IgD-negative memory B cell (primary cell): ENCODE measurements around the gene PEX7. TPM values are rescaled to one million over a fixed set of nuclear protein-coding genes. Genes with fewer than 3 reads are reported as not detected.
"Not testable (repeated sequence)": the region's sequence is repeated elsewhere in the genome, so short reads cannot be mapped to it uniquely, and the experiment has no call there.

ENCODE experiments used
- H3K27ac Mint-ChIP-seq, 3 donors: one replicate each; pipeline ENCODE4 v1.8.0; 2020 to 2022; ENCODE audit warnings: mild to moderate bottlenecking in 3 of 3, mixed read lengths in 3 of 3, moderate library complexity in 1 of 3
- H3K27me3 Mint-ChIP-seq: one replicate; pipeline ENCODE4 v1.8.0; 2021; ENCODE audit warnings: mixed read lengths
- H3K36me3 Mint-ChIP-seq: one replicate; pipeline ENCODE4 v1.8.0; 2020; ENCODE audit warnings: mild to moderate bottlenecking, mixed read lengths
- H3K4me1 Mint-ChIP-seq, 3 donors: one replicate each; pipeline ENCODE4 v1.8.0; 2020 to 2022; ENCODE audit warnings: mixed read lengths in 3 of 3, mild to moderate bottlenecking in 1 of 3
- H3K4me3 Mint-ChIP-seq, 4 donors: one replicate each; pipeline ENCODE4 v1.8.0; 2020 to 2022; ENCODE audit warnings: mild to moderate bottlenecking in 4 of 4, mixed read lengths in 4 of 4, moderate library complexity in 3 of 4
- H3K9me3 Mint-ChIP-seq, 3 donors: one replicate each; pipeline ENCODE4 v1.8.0; 2020 to 2021; ENCODE audit warnings: mixed read lengths in 3 of 3, mild to moderate bottlenecking in 1 of 3
- polyA plus RNA-seq: library from polyadenylated mRNA; unstranded; fragments of 300-500 nt; fragmentation: Illumina TruSeq; gene quantifications from one replicate; pipeline ENCODE4 v1.2.3, GENCODE V29; 2021

PEX7 gene
- polyA plus RNA-seq, 1 donor from 2014 or later: 5.6 TPM

GRCh38 chr6:136784910-136785746 is 37.3 kb upstream of the PEX7 start:
- Mint-ChIP-seq H3K36me3 (peaks cover 4% of the 10 kb centered on the region), H3K9me3 (peaks cover 0 to 2% (median 0%) of the 10 kb centered on the region in 3 donors), H3K27me3 (no peaks in the 10 kb centered on the region), H3K4me1 (peaks cover 47 to 58% (median 57%) of the 10 kb centered on the region in 3 donors), H3K27ac (peak overlapping the region; percentile 73 to 99 (median 93)), H3K4me3 (peak overlapping the region; percentile 76 to 99 (median 88))

GRCh38 chr6:136786658-136787057 is 35.7 kb upstream of the PEX7 start:
- Mint-ChIP-seq H3K36me3 (peaks cover 4% of the 10 kb centered on the region), H3K27ac (peak overlapping the region in 1 of 3 donors; percentile 93), H3K4me1 (peaks cover 47 to 64% (median 63%) of the 10 kb centered on the region in 3 donors), H3K27me3 (no peaks in the 10 kb centered on the region), H3K9me3 (peaks cover 0 to 2% (median 0%) of the 10 kb centered on the region in 3 donors), H3K4me3 (no peak overlapping the region)

- Mint-ChIP-seq H3K4me1 (peaks cover 41 to 59% (median 59%) of the 10 kb centered on the region in 3 donors), H3K27me3 (no peaks in the 10 kb centered on the region), H3K27ac (peak overlapping the region; percentile 24 to 91 (median 86)), H3K4me3 (peak overlapping the region; percentile 35 to 82 (median 74)), H3K9me3 (peaks cover 0 to 2% (median 0%) of the 10 kb centered on the region in 3 donors), H3K36me3 (peaks cover 4% of the 10 kb centered on the region)
Measured at GRCh38 chr6:136787726-136788068, 34.7 kb upstream of the PEX7 start.

- peaks cover 4% of the 10 kb centered on the region for H3K36me3 Mint-ChIP-seq
- H3K4me1 Mint-ChIP-seq: peaks cover 42 to 61% (median 59%) of the 10 kb centered on the region in 3 donors
- H3K9me3 Mint-ChIP-seq: peaks cover 0 to 2% (median 0%) of the 10 kb centered on the region in 3 donors
- H3K27me3 Mint-ChIP-seq: no peaks in the 10 kb centered on the region
- H3K4me3 Mint-ChIP-seq: peak overlapping the region in 3 of 4 donors; percentile 70 to 82 (median 77)
- H3K27ac Mint-ChIP-seq: peak overlapping the region; percentile 24 to 91 (median 86)
Measured at GRCh38 chr6:136788069-136788902, 34.1 kb upstream of the PEX7 start.

GRCh38 chr6:136789440-136789839 is 33.0 kb upstream of the PEX7 start:
- not testable (repeated sequence) for H3K4me3 Mint-ChIP-seq, H3K9me3 Mint-ChIP-seq, H3K36me3 Mint-ChIP-seq, H3K27me3 Mint-ChIP-seq
- H3K27ac Mint-ChIP-seq: peak overlapping the region in 1 of 3 donors; percentile 71
- peaks cover 35 to 55% (median 51%) of the 10 kb centered on the region in 3 donors for H3K4me1 Mint-ChIP-seq

GRCh38 chr6:136790411-136791295 is 31.7 kb upstream of the PEX7 start:
- peak overlapping the region; percentile 82 to 95 (median 88) for H3K27ac Mint-ChIP-seq
- H3K4me1 Mint-ChIP-seq: peaks cover 23 to 45% (median 39%) of the 10 kb centered on the region in 3 donors

GRCh38 chr6:136791296-136792094 is 30.9 kb upstream of the PEX7 start:
- H3K4me1 Mint-ChIP-seq: peaks cover 18 to 39% (median 34%) of the 10 kb centered on the region in 3 donors
- H3K27me3 Mint-ChIP-seq: no peaks in the 10 kb centered on the region
- H3K36me3 Mint-ChIP-seq: no peaks in the 10 kb centered on the region
- H3K4me3 Mint-ChIP-seq: peak overlapping the region; percentile 86 to 97 (median 96)
- peaks cover 0 to 2% (median 0%) of the 10 kb centered on the region in 3 donors for H3K9me3 Mint-ChIP-seq
- peak overlapping the region; percentile 82 to 95 (median 88) for H3K27ac Mint-ChIP-seq

More at GRCh38 chr6:136790411-136791295, 31.7 kb upstream of the PEX7 start:
- peaks cover 0 to 2% (median 0%) of the 10 kb centered on the region in 3 donors for H3K9me3 Mint-ChIP-seq
- no peaks in the 10 kb centered on the region for H3K27me3 Mint-ChIP-seq
- H3K4me3 Mint-ChIP-seq: peak overlapping the region; percentile 86 to 97 (median 96)
- no peaks in the 10 kb centered on the region for H3K36me3 Mint-ChIP-seq

GRCh38 chr6:136792095-136792409 is 30.3 kb upstream of the PEX7 start:
- H3K4me3 Mint-ChIP-seq: peak overlapping the region; percentile 95 to 98 (median 97)
- peaks cover 0 to 2% (median 0%) of the 10 kb centered on the region in 3 donors for H3K9me3 Mint-ChIP-seq
- no peaks in the 10 kb centered on the region for H3K36me3 Mint-ChIP-seq
- H3K27ac Mint-ChIP-seq: peak overlapping the region in 1 of 3 donors; percentile 90
- H3K27me3 Mint-ChIP-seq: no peaks in the 10 kb centered on the region
- peaks cover 18 to 36% (median 34%) of the 10 kb centered on the region in 3 donors for H3K4me1 Mint-ChIP-seq

- H3K9me3 Mint-ChIP-seq: peaks cover 0 to 2% (median 0%) of the 10 kb centered on the region in 3 donors
- H3K4me3 Mint-ChIP-seq: peak within 1 kb of the TSS; percentile 95 to 98 (median 97)
- H3K27ac Mint-ChIP-seq: peak within 1 kb of the TSS; percentile 90 to 99 (median 91)
- no peaks in the 10 kb centered on the region for H3K27me3 Mint-ChIP-seq
- H3K36me3 Mint-ChIP-seq: no peaks in the 10 kb centered on the region
- peaks cover 18 to 32% (median 32%) of the 10 kb centered on the region in 3 donors for H3K4me1 Mint-ChIP-seq
Measured at GRCh38 chr6:136792410-136793262, 29.8 kb upstream of the PEX7 start, which contains the start of gene MAP3K5. Gene MAP3K5 (minus strand): TSS chr6:136792477. CDS start chr6:136792157, 320 bp downstream.

GRCh38 chr6:136793363-136793762 is 29.0 kb upstream of the PEX7 start:
- no peaks in the 10 kb centered on the region for H3K27me3 Mint-ChIP-seq
- peak overlapping the region; percentile 90 to 99 (median 91) for H3K27ac Mint-ChIP-seq

GRCh38 chr6:136795386-136795785 is 27.0 kb upstream of the PEX7 start:
- Mint-ChIP-seq H3K36me3 (peaks cover 1% of the 10 kb centered on the region), H3K27me3 (no peaks in the 10 kb centered on the region), H3K27ac (no peak overlapping the region), H3K4me3 (peak overlapping the region in 1 of 4 donors; percentile 16), H3K4me1 (peaks cover 6 to 12% (median 12%) of the 10 kb centered on the region in 3 donors), H3K9me3 (no peaks in the 10 kb centered on the region)

More at GRCh38 chr6:136793363-136793762, 29.0 kb upstream of the PEX7 start:
- Mint-ChIP-seq H3K36me3 (no peaks in the 10 kb centered on the region), H3K4me3 (peak overlapping the region; percentile 95 to 98 (median 97)), H3K9me3 (peaks cover 0 to 2% (median 0%) of the 10 kb centered on the region in 3 donors), H3K4me1 (peaks cover 10 to 25% (median 24%) of the 10 kb centered on the region in 3 donors)

GRCh38 chr6:136795996-136796395 is 26.4 kb upstream of the PEX7 start:
- no peak overlapping the region for H3K27ac Mint-ChIP-seq
- H3K9me3 Mint-ChIP-seq: no peaks in the 10 kb centered on the region
- H3K4me1 Mint-ChIP-seq: peaks cover 6 to 9% (median 6%) of the 10 kb centered on the region in 3 donors
- H3K36me3 Mint-ChIP-seq: peaks cover 1% of the 10 kb centered on the region
- no peaks in the 10 kb centered on the region for H3K27me3 Mint-ChIP-seq
- H3K4me3 Mint-ChIP-seq: no peak overlapping the region
